Erythroblast (primary cell): ENCODE data around the gene VSTM1.

Experiments used
- DNase-seq, 2 experiments: peaks; one replicate each; lab custom pipeline; 2025; lab: John Stamatoyannopoulos, UW
- GATA1 ChIP-seq: IDR thresholded peaks from 2 replicates; pipeline ENCODE4 v1.6.1; 2011; ENCODE audit warnings: low read depth, mild to moderate bottlenecking, control low read depth, low read length, moderate library complexity
- POLR2A ChIP-seq: IDR thresholded peaks from 2 replicates; pipeline ENCODE4 v1.6.1; 2011; ENCODE audit warnings: mild to moderate bottlenecking, low read length

Gene VSTM1

GRCh38 chr19:54035215-54036178 lies 28.2 kb downstream of the VSTM1 start:
- TF ChIP-seq GATA1 (no peak), POLR2A (no peak)
- no peak for DNase-seq

DNA sequence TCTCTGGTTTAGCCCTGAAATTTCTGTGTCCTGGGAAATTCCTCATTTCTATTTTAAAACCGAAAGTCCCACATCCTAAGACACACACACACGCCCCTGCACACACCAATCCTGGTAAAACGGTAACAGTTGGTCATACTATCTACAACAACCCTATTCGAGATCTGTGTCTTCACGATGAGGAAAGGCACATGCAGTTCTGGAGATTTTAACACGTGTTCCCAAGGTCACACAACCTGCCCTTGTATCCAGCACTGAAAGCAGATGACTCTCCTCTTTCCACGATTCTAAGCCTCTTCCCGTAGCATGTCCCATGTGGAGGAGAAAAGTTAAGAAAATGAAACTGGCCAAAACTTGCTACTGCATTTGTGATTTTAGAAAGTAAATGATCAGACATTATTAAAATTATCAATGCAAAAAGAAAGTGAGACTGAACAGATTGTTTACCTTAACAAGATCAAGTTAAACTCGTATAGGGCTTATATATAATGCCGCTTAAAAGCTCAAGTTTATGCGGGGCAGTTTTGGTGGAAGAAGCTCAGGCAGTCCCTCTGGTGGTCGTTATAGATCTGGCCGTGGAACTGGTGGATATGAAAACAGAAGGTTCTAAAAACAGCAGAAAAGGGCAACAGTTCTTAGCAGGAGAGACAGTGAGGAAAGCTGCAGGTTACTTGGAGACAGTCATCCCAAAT lies 32.7 kb downstream of the VSTM1 start:
- DNase-seq, result no peak
- no peak for TF ChIP-seq POLR2A
- no peak for TF ChIP-seq GATA1

GRCh38 chr19:54029930-54030490 lies 33.7 kb downstream of the VSTM1 start:
- no peak for TF ChIP-seq GATA1
- no peak for TF ChIP-seq POLR2A
- peak; percentile 48 to 76 for DNase-seq

DNA sequence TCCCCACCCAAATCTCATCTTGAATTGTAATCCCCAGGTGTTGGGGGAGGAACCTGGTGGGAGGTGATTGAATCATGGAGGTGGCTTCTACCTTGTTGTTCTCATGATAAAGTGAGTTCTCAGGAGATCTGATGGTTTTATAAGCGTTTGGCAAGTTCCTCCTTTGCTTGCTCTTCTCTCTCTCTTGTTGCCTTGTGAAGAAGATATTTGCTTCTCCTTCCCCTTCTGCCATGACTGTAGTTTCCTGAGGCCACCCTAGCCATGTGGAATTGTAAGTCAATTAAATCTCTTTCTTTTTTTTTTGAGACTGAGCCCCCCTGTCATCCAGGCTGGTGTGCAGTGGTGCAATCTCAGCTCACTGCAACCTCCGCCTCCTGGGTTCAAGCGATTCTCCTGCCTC lies 34.4 kb downstream of the VSTM1 start:
- no peak for DNase-seq
- TF ChIP-seq GATA1 (no peak), POLR2A (no peak)

DNA sequence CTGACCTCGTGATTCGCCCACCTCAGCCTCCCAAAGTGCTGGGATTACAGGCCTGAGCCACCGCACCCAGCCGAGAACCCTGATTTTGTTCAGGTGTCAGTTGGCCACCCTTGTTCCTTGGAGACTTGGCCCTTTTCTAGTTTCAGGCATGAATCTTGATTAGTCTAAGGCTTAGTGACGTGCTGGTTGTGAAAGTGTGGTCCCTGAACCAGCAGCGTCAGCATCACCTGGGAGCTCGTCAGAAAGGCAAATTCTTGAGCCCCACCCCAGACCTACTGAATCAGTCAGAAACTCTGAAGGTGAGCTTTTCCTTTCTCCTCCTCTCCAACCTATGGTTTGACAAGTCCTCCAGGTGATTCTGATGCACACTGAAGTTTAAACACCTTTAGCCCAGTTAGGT lies 37.0 kb downstream of the VSTM1 start:
- TF ChIP-seq POLR2A, result no peak
- no peak for TF ChIP-seq GATA1
- DNase-seq, result no peak

DNA sequence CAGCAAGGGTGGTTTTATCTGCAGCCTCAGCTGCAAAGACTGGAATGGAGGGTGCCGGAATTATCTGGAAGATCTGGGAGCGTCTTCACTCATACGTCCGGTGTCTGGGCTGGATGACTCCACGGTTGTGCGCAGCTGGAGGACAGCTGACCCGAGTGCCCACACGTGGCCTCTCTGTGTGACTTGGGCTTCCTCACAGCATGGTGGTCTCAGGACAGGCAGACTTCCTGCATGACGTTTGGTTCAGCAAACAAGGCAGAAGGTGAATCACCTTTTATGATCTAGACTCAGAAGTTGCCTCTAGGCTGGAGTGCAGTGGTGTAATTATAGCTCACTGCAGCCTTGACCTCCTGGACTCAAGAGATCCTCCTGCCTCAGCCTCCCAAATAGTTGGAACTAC lies 39.0 kb downstream of the VSTM1 start:
- TF ChIP-seq POLR2A, result no peak
- no peak for TF ChIP-seq GATA1
- DNase-seq, result no peak

GRCh38 chr19:54023191-54023590 lies 40.5 kb downstream of the VSTM1 start:
- TF ChIP-seq POLR2A (no peak), GATA1 (no peak)

GRCh38 chr19:54021932-54022331 lies 41.8 kb downstream of the VSTM1 start:
- TF ChIP-seq GATA1 (no peak), POLR2A (no peak)
- no peak for DNase-seq

More at GRCh38 chr19:54023191-54023590, 40.5 kb downstream of the VSTM1 start:
- DNase-seq, result no peak

GRCh38 chr19:54021363-54021762 lies 42.3 kb downstream of the VSTM1 start:
- DNase-seq, result no peak
- no peak for TF ChIP-seq POLR2A
- TF ChIP-seq GATA1, result no peak

GRCh38 chr19:54017261-54017660 lies 46.4 kb downstream of the VSTM1 start:
- no peak for DNase-seq
- no peak for TF ChIP-seq GATA1
- no peak for TF ChIP-seq POLR2A

GRCh38 chr19:54014920-54015560 lies 48.7 kb downstream of the VSTM1 start:
- TF ChIP-seq POLR2A (no peak), GATA1 (no peak)
- no peak for DNase-seq

- no peak for DNase-seq
- TF ChIP-seq GATA1, result no peak
- no peak for TF ChIP-seq POLR2A
Observed at GRCh38 chr19:54013866-54014265, 49.8 kb downstream of the VSTM1 start.

DNA sequence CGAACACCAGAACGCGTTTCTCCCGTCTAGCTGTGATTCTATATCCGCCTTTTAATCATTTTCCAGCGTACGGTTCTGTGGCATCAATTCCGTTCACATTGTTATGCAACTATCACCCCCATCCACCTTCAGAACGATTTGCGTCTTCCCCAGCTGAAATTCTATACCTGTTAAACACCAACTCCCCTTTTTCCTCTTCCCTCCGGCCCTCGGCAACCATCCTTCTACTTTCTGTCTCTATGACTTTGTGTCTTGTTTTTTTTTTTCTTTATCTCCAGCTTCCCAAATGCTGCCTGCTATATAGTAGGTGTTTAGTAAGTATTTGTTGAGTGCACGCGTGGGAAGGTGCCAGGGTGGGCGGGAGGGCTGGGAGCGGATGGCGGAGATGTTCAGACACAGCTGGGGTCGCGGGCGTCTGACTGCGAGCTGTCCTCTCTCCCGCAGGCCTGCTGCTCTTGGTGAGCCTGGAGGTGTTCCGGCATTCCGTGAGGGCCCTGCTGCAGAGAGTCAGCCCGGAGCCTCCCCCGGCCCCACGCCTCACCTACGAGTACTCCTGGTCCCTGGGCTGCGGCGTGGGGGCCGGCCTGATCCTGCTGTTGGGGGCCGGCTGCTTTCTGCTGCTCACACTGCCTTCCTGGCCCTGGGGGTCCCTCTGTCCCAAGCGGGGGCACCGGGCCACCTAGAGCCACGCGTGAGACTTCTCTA lies 52.0 kb downstream of the VSTM1 start:
- no peak for DNase-seq
- TF ChIP-seq POLR2A, result no peak
- no peak for TF ChIP-seq GATA1

GRCh38 chr19:54010474-54010873 lies 53.2 kb downstream of the VSTM1 start:
- DNase-seq, result no peak
- TF ChIP-seq POLR2A, result no peak

DNA sequence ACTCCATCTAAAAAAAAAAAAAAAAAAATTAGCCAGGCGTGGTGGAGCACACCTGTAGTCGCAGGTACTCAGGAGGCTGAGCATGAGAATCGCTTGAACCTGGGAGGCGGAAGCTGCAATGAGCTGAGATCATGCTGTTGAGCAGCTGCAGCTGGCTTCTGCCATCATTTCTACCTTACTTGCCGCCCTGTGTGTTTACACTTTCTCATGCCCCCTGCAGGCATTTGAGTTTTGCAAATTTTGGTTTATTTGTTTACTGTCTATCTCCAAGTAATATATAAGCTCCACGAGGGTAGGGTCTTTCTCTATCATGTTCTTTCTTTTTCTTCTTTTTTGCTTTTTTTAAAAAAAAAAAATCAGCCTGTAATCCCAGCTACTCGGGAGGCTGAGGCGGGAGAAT lies 54.3 kb downstream of the VSTM1 start:
- no peak for DNase-seq
- no peak for TF ChIP-seq POLR2A
- TF ChIP-seq GATA1, result no peak
